KOPT-K1 (cell line): ENCODE data around the gene CCDC169.

ENCODE experiments used
- H3K27ac ChIP-seq: fragments of 200-600 bp; sonication (generic); 2 replicates; pipeline ENCODE4 v1.5.1; 2016; ENCODE audit warnings: antibody characterized with exemption, mild to moderate bottlenecking, low read depth, low read length; ENCODE audit not compliant: poor library complexity, severe bottlenecking
- H3K36me3 ChIP-seq: fragments of 200-600 bp; sonication (generic); 2 replicates; pipeline ENCODE4 v1.5.1; 2017; ENCODE audit warnings: antibody characterized with exemption, mild to moderate bottlenecking, low read length, moderate library complexity; ENCODE audit not compliant: insufficient read depth
- H3K9me3 ChIP-seq: fragments of 200-600 bp; sonication (generic); 2 replicates; pipeline ENCODE4 v1.5.1; 2017; ENCODE audit warnings: antibody characterized with exemption, low read length, mild to moderate bottlenecking; ENCODE audit not compliant: insufficient read depth, poor library complexity, severe bottlenecking

CCDC169 gene

GRCh38 chr13:36219883-36220282, 77.7 kb downstream of the CCDC169 start:
- Histone ChIP-seq H3K36me3 (no peaks in the 10 kb centered on the region), H3K9me3 (peaks cover 2% of the 10 kb centered on the region), H3K27ac (no peak overlapping the region)

GRCh38 chr13:36217456-36217855, 80.2 kb downstream of the CCDC169 start:
- H3K36me3 ChIP-seq, result no peaks in the 10 kb centered on the region
- H3K9me3 ChIP-seq, result peaks cover 4% of the 10 kb centered on the region
- H3K27ac ChIP-seq, result no peak overlapping the region

DNA sequence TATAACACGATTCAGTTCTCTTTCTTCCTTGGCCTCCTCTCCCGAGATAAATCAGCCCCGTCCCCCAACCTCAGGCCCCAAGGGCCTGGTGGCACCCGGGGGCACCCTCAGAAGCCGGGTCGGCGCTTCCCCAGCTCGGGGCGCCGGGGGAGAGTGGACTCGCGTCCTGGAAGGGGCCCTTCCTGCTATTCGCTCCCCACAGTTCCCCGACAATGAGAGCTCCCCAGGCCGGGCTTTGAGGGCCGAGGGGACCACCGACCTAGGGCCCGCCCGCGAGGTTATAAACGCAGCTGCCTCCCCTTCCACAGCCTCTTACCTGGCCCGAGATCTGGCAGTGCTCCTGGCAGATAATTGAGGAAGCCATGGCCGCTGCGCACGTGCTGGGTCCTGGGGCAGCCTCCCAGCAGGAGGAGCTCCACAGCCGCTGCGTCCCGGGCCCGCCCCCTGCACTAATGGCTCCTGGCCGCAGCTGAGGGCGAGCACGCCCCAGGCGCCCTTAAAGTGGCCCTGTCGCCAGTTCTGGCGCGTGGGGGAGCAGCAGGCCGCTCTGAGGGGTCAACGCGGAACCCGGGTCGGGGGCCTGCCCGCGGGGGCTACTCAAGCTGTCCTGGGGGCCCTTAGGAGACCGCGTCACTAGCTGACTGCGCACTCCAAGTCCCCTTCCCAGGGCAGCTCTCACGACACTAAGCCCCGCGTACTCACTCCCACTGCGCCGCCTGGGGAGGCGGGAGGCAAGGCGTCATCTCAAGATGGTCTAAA, 83.3 kb downstream of the CCDC169 start, which contains the start of gene SOHLH2:
Gene SOHLH2, minus strand, starts transcription at position 394 of the 759 bp plus-strand sequence. Its CDS starts 30 bp downstream, at position 364.
- Histone ChIP-seq H3K9me3 (peaks cover 4% of the 10 kb centered on the region), H3K27ac (no peak within 1 kb of the TSS), H3K36me3 (no peaks in the 10 kb centered on the region)

- Histone ChIP-seq H3K27ac (no peak overlapping the region), H3K9me3 (peaks cover 4% of the 10 kb centered on the region), H3K36me3 (no peaks in the 10 kb centered on the region)
Measured at GRCh38 chr13:36212789-36213188, 84.8 kb downstream of the CCDC169 start.

DNA sequence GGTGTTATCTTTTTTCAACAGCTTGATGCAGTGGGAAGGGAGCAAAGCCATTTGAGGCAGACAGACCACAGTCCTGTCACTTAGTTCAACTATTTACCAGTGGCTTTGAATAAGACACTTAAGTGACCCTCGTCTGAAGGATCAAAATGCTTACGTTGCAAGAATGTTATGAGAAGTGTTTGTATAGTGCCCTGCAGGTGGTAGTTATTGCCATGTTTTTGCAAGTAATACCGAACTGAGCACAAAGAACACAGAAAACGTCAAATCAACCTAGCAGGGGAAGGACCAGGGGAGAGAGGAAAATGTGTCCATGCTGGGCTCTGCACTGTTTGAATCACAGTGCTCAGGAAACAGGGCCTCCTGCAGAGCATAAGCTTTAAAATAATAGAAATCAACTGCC, 86.0 kb downstream of the CCDC169 start:
- H3K9me3 ChIP-seq, result peaks cover 4% of the 10 kb centered on the region
- H3K36me3 ChIP-seq, result no peaks in the 10 kb centered on the region
- no peak overlapping the region for H3K27ac ChIP-seq

GRCh38 chr13:36210738-36211137, 86.9 kb downstream of the CCDC169 start:
- H3K9me3 ChIP-seq, result peaks cover 4% of the 10 kb centered on the region
- no peaks in the 10 kb centered on the region for H3K36me3 ChIP-seq
- no peak overlapping the region for H3K27ac ChIP-seq

- Histone ChIP-seq H3K27ac (no peak overlapping the region), H3K9me3 (no peaks in the 10 kb centered on the region), H3K36me3 (no peaks in the 10 kb centered on the region)
Measured at GRCh38 chr13:36207672-36208071, 89.9 kb downstream of the CCDC169 start.

- Histone ChIP-seq H3K36me3 (no peaks in the 10 kb centered on the region), H3K27ac (no peak overlapping the region), H3K9me3 (no peaks in the 10 kb centered on the region)
Measured at GRCh38 chr13:36193151-36193855, 104.3 kb downstream of the CCDC169 start.

DNA sequence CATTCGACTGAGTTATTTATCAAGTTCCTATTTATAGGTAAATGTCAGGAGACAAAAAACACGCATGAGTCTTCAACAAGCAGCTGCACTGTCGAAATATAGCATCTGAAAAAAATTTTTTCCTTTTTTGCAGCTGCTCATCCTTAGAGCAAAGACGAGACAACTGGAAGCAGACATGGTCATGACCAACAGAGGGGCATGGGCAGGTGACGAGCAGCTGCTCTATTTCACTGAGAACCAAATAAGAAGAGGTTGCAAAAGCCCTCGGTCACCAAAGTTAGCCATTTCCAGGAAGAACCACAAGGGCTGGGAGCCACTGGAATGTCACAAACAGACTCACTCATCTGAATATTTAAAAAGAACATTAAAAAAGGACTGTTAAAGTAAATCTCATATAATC, 105.4 kb downstream of the CCDC169 start:
- no peaks in the 10 kb centered on the region for H3K9me3 ChIP-seq
- no peaks in the 10 kb centered on the region for H3K36me3 ChIP-seq
- H3K27ac ChIP-seq, result no peak overlapping the region

DNA sequence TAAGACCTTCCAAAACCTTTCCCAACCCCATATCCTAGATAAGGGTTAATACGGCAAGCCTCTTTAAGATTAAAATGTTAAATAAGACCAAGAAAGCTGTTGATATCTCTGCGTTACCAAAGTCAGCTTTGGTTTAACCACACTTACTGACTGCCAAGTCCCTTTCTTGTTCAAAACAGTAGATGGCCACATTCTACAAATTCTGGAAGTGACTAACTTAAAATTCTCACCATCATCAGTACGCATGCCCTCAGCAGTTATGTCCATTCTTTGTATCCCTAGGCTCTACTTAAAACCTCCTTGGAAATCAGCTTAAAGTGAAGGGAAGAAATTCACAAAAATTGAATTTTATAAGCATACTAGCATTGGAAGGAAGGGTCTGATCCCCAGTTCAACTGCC, 106.8 kb downstream of the CCDC169 start:
- no peak overlapping the region for H3K27ac ChIP-seq
- H3K36me3 ChIP-seq, result no peaks in the 10 kb centered on the region
- no peaks in the 10 kb centered on the region for H3K9me3 ChIP-seq

- H3K9me3 ChIP-seq, result no peaks in the 10 kb centered on the region
- H3K36me3 ChIP-seq, result no peaks in the 10 kb centered on the region
- H3K27ac ChIP-seq, result no peak overlapping the region
Measured at GRCh38 chr13:36188441-36188840, 109.2 kb downstream of the CCDC169 start.

- H3K9me3 ChIP-seq, result no peaks in the 10 kb centered on the region
- H3K36me3 ChIP-seq, result no peaks in the 10 kb centered on the region
Measured at GRCh38 chr13:36183901-36184300, 113.7 kb downstream of the CCDC169 start.

More at GRCh38 chr13:36183901-36184300, 113.7 kb downstream of the CCDC169 start:
- no peak overlapping the region for H3K27ac ChIP-seq
